Activated CD8-positive, alpha-beta memory T cell treated with anti-CD3 and anti-CD28 coated beads, Interleukin-2, amount 50 U/mL, for 4 hours (primary cell): ENCODE measurements around the gene ZNF587B.
"Not testable (repeated sequence)": the region's sequence is repeated elsewhere in the genome, so short reads cannot be mapped to it uniquely, and the experiment has no call there.

Experiments
- DNase-seq: peaks from one replicate; pipeline ENCODE4 v3.0.0-alpha.2; 2020

Gene ZNF587B

GRCh38 chr19:57830071-57830602 lies at the start of gene ZNF587B:
Gene ZNF587B, plus strand, starts transcription at chr19:57830299. Its CDS starts 230 bp downstream, at chr19:57830529.
- peak; percentile 28 for DNase-seq

DNA sequence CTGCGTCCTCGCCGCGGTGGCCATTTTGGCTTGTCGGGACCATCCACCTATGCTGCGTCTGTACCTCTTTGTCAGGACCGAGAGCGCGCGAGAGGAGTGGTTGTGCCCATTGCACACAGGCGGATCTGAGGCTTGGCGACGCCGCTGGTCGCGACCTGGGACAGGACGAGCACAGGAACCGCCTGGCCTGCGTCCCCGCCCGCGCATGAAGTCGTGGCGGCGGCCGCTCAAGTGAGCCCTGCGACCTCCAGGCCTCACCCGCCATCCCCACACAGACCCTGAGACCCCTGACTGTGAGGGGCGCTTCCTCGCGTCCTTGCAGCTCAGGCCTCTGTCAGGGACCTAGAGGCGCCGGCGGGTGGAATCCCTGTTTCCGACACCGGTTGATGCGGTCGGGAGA lies 43.8 kb upstream of the ZNF587B start:
- DNase-seq = no peak

- DNase-seq = no peak
Observed at GRCh38 chr19:57786906-57787305, 43.2 kb upstream of the ZNF587B start.

DNA sequence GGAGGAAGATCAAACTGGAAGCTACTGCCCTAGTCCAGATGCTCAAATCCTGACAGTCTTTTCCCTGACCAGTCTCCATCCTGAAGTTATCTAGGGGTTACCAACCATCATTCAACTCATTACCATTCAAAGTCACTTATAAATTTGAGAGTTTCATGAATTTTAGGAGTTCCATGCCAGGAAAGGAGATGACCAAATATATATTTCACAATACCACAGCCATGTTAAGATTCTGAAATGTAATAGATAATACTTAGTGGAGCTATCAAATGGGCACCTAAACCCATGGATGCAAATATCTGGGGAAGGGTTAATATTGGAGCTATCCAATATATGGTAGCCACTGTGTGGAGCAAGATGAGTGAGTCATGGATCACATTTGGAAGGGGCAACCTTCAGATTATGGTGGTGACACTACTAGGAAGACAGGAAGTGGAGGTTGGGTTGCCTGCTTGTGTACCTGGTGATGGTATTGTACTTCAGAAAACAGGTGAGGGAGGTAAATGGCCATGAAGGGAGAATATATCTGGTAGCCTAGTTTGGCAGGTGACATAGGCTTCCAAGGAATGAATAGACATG lies 41.9 kb upstream of the ZNF587B start:
- no peak for DNase-seq

DNA sequence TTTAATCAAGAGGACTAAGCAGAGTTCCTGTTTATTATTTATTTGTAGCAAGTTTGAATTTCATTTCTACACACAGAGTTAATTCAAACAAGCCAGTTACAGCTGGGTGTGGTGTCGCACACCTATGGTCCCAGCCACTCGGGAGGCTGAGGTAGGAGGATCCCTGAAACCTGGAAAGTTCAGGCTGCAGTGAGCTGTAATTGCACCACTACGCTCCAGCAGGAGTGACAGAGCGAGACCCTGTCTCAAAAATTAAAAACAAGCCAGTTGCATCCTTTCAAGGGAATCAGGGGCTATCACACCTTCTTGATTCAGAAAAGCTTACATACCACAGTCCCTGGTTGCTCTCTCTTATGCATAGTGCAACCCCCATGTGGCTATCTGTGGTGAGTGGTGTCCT lies 40.8 kb upstream of the ZNF587B start:
- DNase-seq = no peak

- not testable (repeated sequence) for DNase-seq
Observed at GRCh38 chr19:57796580-57796979, 33.5 kb upstream of the ZNF587B start.

- no peak for DNase-seq
Observed at GRCh38 chr19:57800696-57801095, 29.4 kb upstream of the ZNF587B start.

DNA sequence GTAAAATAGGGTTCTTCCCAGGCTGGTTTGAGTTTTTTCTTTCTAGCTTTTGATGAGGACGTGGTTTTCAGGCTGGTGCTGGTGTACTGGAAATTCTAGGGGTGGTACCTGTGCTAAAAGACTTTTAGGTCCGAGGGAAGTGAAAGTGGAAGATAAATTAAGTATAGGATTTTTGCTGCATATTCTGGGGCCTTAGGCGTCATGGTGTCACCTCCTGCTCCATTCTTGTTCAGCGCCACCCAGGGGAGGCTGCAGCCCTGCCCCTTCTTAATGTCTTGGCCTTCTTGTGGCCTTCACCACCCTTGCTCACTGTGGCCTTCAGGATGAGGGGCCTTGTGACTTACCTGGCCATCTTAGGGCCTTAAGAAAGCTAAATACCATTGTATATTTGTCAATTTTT lies 27.8 kb upstream of the ZNF587B start:
- no peak for DNase-seq

DNA sequence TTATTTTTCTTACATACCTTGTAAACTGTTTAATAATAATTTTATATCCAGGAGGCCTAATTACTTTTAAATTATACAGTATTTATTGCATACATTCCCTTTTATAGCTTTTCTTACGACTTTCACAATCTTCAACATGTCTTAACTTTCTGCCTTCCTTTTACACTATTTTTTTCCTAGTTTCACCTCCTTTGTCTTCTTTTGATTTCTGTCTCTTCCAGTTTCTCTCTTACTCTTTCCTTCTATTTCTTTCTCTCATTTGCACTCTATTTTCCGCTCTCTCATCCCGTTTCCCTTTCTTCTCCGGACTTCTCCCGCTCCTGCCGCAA lies 26.9 kb upstream of the ZNF587B start:
- no peak for DNase-seq

- no peak for DNase-seq
Observed at GRCh38 chr19:57803594-57804325, 26.3 kb upstream of the ZNF587B start.

DNA sequence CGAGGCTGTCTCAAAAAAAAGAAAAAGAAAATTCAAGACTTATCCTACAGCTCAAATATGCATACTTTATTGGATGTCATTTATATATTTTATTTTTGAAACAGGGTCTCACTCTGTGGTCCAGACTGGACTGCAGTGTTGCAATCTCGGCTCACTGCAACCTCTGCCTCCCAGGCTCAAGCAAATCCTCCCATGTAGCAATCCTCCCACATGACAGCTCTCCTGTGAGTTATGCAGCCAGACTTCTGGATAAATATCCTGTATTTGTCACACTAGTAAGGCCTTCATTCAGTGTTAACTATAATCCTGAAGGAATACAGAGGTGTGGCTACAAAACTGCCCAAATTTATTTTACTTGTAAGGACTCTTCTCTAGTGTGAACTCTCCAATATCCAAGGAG lies 22.6 kb upstream of the ZNF587B start:
- DNase-seq = no peak

- DNase-seq = not testable (repeated sequence)
Observed at GRCh38 chr19:57810410-57811295, 19.4 kb upstream of the ZNF587B start.

DNA sequence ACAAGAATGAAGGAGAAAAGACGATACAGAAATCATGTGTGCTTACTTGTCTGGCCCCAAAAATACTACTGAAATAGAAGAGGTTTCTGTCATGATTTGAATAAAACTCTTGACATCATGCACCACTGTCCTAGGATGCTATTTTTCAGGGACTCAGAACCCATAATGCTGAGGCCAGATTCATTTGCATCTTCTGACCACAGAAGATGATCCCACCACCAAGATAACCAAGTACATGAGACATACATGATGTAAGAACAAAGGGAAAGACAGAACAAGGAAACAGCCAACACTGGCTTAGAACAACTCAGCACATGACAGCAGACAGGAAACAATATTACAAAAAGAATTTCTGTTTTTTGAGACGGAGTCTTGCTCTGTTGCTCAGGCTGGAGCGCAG lies 17.9 kb upstream of the ZNF587B start:
- no peak for DNase-seq

DNA sequence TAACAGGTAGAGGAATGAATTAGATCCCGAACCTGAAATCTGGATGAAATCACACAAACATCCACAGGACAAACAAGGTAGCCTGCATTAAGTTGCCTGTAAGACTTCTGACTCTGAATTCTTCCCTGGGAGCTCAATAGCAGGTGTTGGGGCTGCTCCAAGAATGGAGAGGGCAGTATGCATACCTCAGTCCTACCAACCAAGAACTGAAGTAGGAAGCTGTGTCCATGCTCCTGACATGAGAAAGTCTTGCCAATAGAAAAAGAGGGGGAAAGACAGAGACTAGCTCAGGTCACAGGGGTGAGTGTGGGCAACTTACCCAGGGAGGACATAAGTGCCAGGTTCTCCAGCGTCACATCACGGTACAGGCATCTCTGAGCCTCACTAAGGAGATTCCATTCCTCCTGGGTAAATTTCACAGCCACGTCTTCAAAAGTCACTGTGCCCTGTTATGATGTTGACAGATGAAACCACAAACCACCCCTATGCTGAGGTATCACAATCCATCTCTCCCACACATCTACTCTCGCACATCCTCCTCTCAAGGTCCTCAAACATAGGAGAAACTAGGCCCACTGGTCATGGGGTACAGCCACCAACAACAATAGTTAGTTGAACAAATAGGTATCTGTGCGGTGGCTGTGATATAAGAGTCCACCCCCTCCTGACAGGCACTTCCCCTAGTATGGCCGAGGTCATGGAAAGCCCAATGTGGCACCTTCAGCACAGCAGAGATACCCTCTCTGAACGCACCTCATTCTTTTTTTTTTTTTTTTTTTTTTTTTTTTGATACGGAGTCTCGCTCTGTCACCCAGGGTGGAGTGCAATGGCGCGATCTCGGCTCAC lies 16.9 kb upstream of the ZNF587B start:
- not testable (repeated sequence) for DNase-seq

DNA sequence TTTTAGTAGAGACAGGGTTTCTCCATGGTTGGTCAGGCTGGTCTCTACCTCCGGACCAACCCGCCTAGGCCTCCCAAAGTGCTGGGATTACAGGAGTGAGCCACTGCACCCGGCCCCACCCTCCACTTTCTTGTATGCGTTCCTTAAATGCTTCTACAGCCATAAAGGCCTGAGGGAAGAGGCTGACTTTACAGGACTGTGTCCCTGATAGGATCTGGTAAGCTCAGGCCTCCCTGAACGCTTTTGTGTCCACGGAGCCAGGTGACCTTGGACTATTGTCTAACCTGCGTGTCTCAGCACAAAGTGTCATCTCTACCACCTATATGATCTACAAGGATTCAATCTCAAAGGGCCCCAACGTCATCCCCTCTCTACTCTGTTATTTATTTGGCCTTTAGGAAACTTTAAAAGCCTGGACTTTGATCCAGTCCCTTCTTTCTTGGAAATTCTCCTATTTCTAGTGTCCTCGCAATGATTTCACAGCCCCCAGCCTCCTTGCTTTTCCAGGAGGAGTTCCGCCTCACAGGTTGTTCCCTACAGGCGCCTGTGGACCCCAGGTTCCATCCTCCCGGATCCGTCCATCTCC lies 16.1 kb upstream of the ZNF587B start:
- DNase-seq = no peak

DNA sequence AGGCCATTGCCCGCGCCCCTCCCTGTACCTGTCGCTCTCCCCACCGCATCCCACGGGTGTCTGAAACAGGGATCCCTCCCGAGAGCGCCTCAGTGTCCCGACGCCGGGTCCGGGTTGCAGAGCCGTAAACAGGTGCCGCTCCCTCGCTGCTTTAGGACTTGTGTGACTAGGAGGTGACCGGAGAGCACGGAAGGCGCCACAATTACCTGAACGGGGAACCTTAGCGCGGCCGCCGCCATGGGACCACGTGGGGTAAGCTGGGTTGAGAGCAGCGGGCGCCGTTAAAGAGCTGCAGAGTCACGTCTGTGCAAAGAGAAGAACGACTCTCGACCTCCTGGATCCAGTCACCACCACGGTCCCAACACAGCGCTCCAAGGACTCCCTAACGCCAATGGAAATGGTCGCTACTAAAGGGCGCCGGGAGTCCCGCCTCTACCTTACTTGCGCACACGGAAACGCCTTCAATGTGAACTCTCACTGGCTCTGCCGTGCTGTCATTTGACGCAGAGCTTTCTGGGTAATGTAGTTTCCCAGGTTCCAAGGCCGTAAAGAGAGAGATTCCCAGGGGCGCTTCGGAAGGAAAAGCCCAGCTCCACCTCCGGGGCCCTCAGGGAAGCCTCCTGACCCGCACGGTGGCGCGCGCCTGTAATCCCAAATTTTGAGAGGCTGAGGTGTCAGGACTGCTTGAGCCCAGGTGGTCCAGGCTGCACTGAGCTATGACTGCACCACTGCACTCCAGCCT lies 15.4 kb upstream of the ZNF587B start, which contains the start of gene ZNF552:
Gene ZNF552 (minus strand): TSS at position 409 of the 742 bp plus-strand sequence. CDS start 170 bp downstream, at position 239.
- DNase-seq = peak; percentile 71

GRCh38 chr19:57815247-57816075 lies 14.6 kb upstream of the ZNF587B start:
- no peak for DNase-seq

- DNase-seq = no peak
Observed at GRCh38 chr19:57816652-57817051, 13.4 kb upstream of the ZNF587B start.

GRCh38 chr19:57817976-57818375 lies 12.1 kb upstream of the ZNF587B start:
- DNase-seq = no peak

DNA sequence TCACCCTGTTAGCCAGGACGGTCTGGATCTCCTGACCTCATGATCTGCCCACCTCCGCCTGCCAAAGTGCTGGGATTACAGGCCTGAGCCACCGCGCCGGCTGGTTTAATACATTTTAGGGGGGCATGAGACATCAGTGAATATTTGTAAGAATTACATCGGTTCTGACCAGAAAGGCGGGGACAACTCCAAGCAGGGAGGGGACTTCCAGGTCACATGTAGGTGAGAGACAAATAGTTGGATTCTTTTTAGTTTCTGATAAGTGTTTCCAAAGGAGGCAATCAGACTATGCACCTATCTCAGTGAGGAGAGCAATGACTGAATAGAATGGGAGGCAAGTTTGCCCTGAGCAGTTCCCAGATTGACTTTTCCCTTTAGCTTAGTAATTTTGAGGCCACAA lies 11.7 kb upstream of the ZNF587B start:
- no peak for DNase-seq
